H9 (cell line): ENCODE data around the gene HNF4A. TPM values are rescaled to one million over a fixed set of nuclear protein-coding genes. Genes with fewer than 3 reads are reported as not detected.

ENCODE experiments used
- DNase-seq: peaks from one replicate; pipeline ENCODE4 v3.0.0-alpha.2; 2017
- H2AFZ ChIP-seq: one replicate; pipeline ENCODE4 v1.6.1; 2013; ENCODE audit warnings: mild to moderate bottlenecking, low read length, control low read depth, moderate library complexity
- H2AK5ac ChIP-seq: 2 replicates; pipeline ENCODE4 v1.6.1; 2013; ENCODE audit warnings: low read length, control low read depth, mixed read lengths; ENCODE audit not compliant: insufficient read length
- H2BK120ac ChIP-seq: one replicate; pipeline ENCODE4 v1.6.1; 2013; ENCODE audit warnings: low read depth, mild to moderate bottlenecking, low read length, control low read depth, inconsistent platforms; ENCODE audit not compliant: poor library complexity, severe bottlenecking
- H2BK12ac ChIP-seq: 2 replicates; pipeline ENCODE4 v1.6.1; 2013; ENCODE audit warnings: low read length, control low read depth, mixed read lengths, low read depth; ENCODE audit not compliant: insufficient read length
- H2BK15ac ChIP-seq: 2 replicates; pipeline ENCODE4 v1.6.1; 2013; ENCODE audit warnings: low read depth, low read length, control low read depth
- H2BK20ac ChIP-seq: one replicate; pipeline ENCODE4 v1.6.1; 2013; ENCODE audit warnings: low read depth, mild to moderate bottlenecking, low read length, control low read depth, inconsistent platforms; ENCODE audit not compliant: poor library complexity, severe bottlenecking
- H2BK5ac ChIP-seq: 2 replicates; pipeline ENCODE4 v1.6.1; 2013; ENCODE audit warnings: low read length, control low read depth, mixed read lengths; ENCODE audit not compliant: insufficient read length
- H3K14ac ChIP-seq: 2 replicates; pipeline ENCODE4 v1.6.1; 2013; ENCODE audit warnings: low read length, control low read depth; ENCODE audit not compliant: insufficient read depth
- H3K18ac ChIP-seq: 2 replicates; pipeline ENCODE4 v1.6.1; 2013; ENCODE audit warnings: low read depth, mild to moderate bottlenecking, mixed read lengths, low read length, control low read depth; ENCODE audit not compliant: insufficient read length
- H3K23ac ChIP-seq: 2 replicates; pipeline ENCODE4 v1.6.1; 2013; ENCODE audit warnings: low read length, control low read depth, mixed read lengths, low read depth; ENCODE audit not compliant: insufficient read length
- H3K23me2 ChIP-seq: 2 replicates; pipeline ENCODE4 v1.6.1; 2013; ENCODE audit warnings: low read depth, mild to moderate bottlenecking, mixed read lengths, low read length, control low read depth; ENCODE audit not compliant: insufficient read length, poor library complexity, severe bottlenecking
- H3K27ac ChIP-seq: 2 replicates; pipeline ENCODE4 v1.5.1; 2013; ENCODE audit warnings: low read length, control low read depth, mixed read lengths, low read depth; ENCODE audit not compliant: insufficient read length
- H3K27me3 ChIP-seq: 2 replicates; pipeline ENCODE4 v1.6.1; 2013; ENCODE audit warnings: low read length, control low read depth, inconsistent platforms; ENCODE audit not compliant: insufficient read depth
- H3K4ac ChIP-seq: 2 replicates; pipeline ENCODE4 v1.6.1; 2013; ENCODE audit warnings: low read depth, mild to moderate bottlenecking, control low read depth, inconsistent platforms, low read length, moderate library complexity
- H3K4me1 ChIP-seq: 2 replicates; pipeline ENCODE4 v1.6.1; 2013; ENCODE audit warnings: low read length, control low read depth, inconsistent platforms; ENCODE audit not compliant: insufficient read depth
- H3K4me2 ChIP-seq: 2 replicates; pipeline ENCODE4 v1.6.1; 2013; ENCODE audit warnings: low read length, control low read depth, mixed read lengths; ENCODE audit not compliant: insufficient read length, insufficient read depth
- H3K56ac ChIP-seq: 2 replicates; pipeline ENCODE4 v1.6.1; 2013; ENCODE audit warnings: low read depth, mild to moderate bottlenecking, mixed read lengths, low read length, control low read depth; ENCODE audit not compliant: insufficient read length
- H3K79me1 ChIP-seq: 2 replicates; pipeline ENCODE4 v1.6.1; 2013; ENCODE audit warnings: low read depth, mild to moderate bottlenecking, moderate library complexity, low read length, control low read depth, inconsistent platforms; ENCODE audit not compliant: insufficient read depth, poor library complexity, severe bottlenecking
- H3K79me2 ChIP-seq: 2 replicates; pipeline ENCODE4 v1.6.1; 2013; ENCODE audit warnings: low read length, control low read depth, inconsistent platforms; ENCODE audit not compliant: insufficient read depth
- H3K9ac ChIP-seq: 2 replicates; pipeline ENCODE4 v1.6.1; 2013; ENCODE audit warnings: low read length, control low read depth, mixed read lengths; ENCODE audit not compliant: insufficient read length; ENCODE audit errors: extremely low read depth
- H3K9me3 ChIP-seq: one replicate; pipeline ENCODE4 v1.6.1; 2013; ENCODE audit warnings: low read depth, low read length, inconsistent platforms; ENCODE audit not compliant: control insufficient read depth
- H3T11ph ChIP-seq: one replicate; pipeline ENCODE4 v1.6.1; 2013; ENCODE audit warnings: mild to moderate bottlenecking, low read length, control low read depth, inconsistent platforms
- H4K20me1 ChIP-seq: one replicate; pipeline ENCODE4 v1.6.1; 2013; ENCODE audit not compliant: control insufficient read depth, insufficient read length, insufficient read depth
- H4K5ac ChIP-seq: 2 replicates; pipeline ENCODE4 v1.6.1; 2013; ENCODE audit warnings: low read depth, mild to moderate bottlenecking, mixed read lengths, low read length, control low read depth; ENCODE audit not compliant: insufficient read length
- H4K8ac ChIP-seq: replicated peaks from 2 replicates; pipeline ENCODE4 v1.6.1; 2013; ENCODE audit warnings: low read length, control low read depth, mixed read lengths, low read depth; ENCODE audit not compliant: insufficient read length
- H4K91ac ChIP-seq: 2 replicates; pipeline ENCODE4 v1.6.1; 2013; ENCODE audit warnings: low read depth, mild to moderate bottlenecking, moderate library complexity, mixed read lengths, low read length, control low read depth; ENCODE audit not compliant: insufficient read length
- H3K27ac Mint-ChIP-seq, 3 experiments: 2 replicates in 2 of 3; 3 replicates in 1 of 3; pipeline ENCODE4 v1.8.0; 2020 to 2021; ENCODE audit warnings: mixed read lengths in 3 of 3, mild to moderate bottlenecking in 1 of 3, moderate library complexity in 1 of 3
- H3K27me3 Mint-ChIP-seq: 2 replicates; pipeline ENCODE4 v1.8.0; 2021; ENCODE audit warnings: low read depth, mild to moderate bottlenecking, moderate library complexity, mixed read lengths
- H3K36me3 Mint-ChIP-seq, 3 experiments: 2 replicates in 2 of 3; 3 replicates in 1 of 3; pipeline ENCODE4 v1.8.0; 2020 to 2021; ENCODE audit warnings: low read depth in 3 of 3, mixed read lengths in 3 of 3; ENCODE audit not compliant: insufficient read depth in 1 of 3
- H3K4me1 Mint-ChIP-seq, 2 experiments: 2 replicates each; pipeline ENCODE4 v1.8.0; 2020; ENCODE audit warnings: mixed read lengths in 2 of 2
- H3K4me3 Mint-ChIP-seq, 2 experiments: 2 replicates in 1 of 2; 3 replicates in 1 of 2; pipeline ENCODE4 v1.8.0; 2020 to 2021; ENCODE audit warnings: mild to moderate bottlenecking in 2 of 2, mixed read lengths in 2 of 2, moderate library complexity in 1 of 2
- H3K9me3 Mint-ChIP-seq, 2 experiments: 2 replicates in 1 of 2; 3 replicates in 1 of 2; pipeline ENCODE4 v1.8.0; 2020; ENCODE audit warnings: mild to moderate bottlenecking in 2 of 2, mixed read lengths in 2 of 2, moderate library complexity in 1 of 2
- WGBS: extraction: QIAGEN DNeasy Blood & Tissue Kit; methylation state at CpG from one replicate; pipeline ENCODE4 v1.1.7; 2013; ENCODE audit warnings: missing lambda C conversion rate, low lambda C conversion rate, mixed read lengths; ENCODE audit not compliant: insufficient read length; ENCODE audit errors: extremely low coverage; 5-methylcytosine and 5-hydroxymethylcytosine counted together
- total RNA-seq: library from RNA; stranded (reverse); gene quantifications from 2 replicates; pipeline ENCODE4 v1.2.1, GENCODE V29; 2021
- TF ChIP-seq, protein P1 (sequence below): fragments of 200-600 bp; sonication (generic); conservative IDR thresholded peaks from 3 replicates; pipeline ENCODE4 v1.8.0; 2021; ENCODE audit warnings: antibody characterized with exemption, mild to moderate bottlenecking

The HNF4A gene
- total RNA-seq, 1 experiment from 2014 or later: not detected

DNA sequence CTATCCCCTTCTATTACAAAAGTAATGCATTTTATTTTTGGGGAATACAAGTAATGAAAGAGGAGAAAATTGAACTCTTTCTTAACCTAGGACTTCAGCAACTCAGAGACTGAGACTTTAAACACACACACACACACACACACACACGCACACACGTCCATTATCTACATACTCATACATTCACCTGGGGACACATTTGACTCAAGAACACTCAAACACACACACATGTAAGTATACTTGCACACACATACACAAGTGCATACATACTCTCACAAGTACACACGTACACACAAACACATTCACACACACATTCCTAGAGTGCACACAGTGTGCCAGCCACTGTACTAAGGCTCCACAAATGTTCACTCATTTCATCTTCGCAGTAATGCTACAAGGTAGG is 20.8 kb upstream of the HNF4A start:
- no peaks in the 10 kb centered on the region for H3K27me3 Mint-ChIP-seq
- H3K23ac ChIP-seq: no peak overlapping the region
- TF ChIP-seq, protein P1, sequence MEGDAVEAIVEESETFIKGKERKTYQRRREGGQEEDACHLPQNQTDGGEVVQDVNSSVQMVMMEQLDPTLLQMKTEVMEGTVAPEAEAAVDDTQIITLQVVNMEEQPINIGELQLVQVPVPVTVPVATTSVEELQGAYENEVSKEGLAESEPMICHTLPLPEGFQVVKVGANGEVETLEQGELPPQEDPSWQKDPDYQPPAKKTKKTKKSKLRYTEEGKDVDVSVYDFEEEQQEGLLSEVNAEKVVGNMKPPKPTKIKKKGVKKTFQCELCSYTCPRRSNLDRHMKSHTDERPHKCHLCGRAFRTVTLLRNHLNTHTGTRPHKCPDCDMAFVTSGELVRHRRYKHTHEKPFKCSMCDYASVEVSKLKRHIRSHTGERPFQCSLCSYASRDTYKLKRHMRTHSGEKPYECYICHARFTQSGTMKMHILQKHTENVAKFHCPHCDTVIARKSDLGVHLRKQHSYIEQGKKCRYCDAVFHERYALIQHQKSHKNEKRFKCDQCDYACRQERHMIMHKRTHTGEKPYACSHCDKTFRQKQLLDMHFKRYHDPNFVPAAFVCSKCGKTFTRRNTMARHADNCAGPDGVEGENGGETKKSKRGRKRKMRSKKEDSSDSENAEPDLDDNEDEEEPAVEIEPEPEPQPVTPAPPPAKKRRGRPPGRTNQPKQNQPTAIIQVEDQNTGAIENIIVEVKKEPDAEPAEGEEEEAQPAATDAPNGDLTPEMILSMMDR: no peak
- H3K36me3 Mint-ChIP-seq: no peaks in the 10 kb centered on the region
- no peak overlapping the region for H3T11ph ChIP-seq
- H3K4me2 ChIP-seq: no peak overlapping the region
- no peak overlapping the region for H2BK12ac ChIP-seq
- no peak overlapping the region for H3K4me3 Mint-ChIP-seq
- H3K79me1 ChIP-seq: no peaks in the 10 kb centered on the region
- H3K9me3 Mint-ChIP-seq: no peaks in the 10 kb centered on the region
- H4K5ac ChIP-seq: no peak overlapping the region
- H2BK15ac ChIP-seq: no peak overlapping the region
- no peak overlapping the region for H2BK5ac ChIP-seq
- DNase-seq: no peak
- no peak overlapping the region for H4K8ac ChIP-seq
- no peak overlapping the region for H2BK20ac ChIP-seq
- H3K9ac ChIP-seq: no peak overlapping the region
- no peak overlapping the region for H2BK120ac ChIP-seq
- no peak overlapping the region for H4K91ac ChIP-seq
- WGBS: no CpG with 5 or more reads among the region's 4 CpGs
- H3K4me1 ChIP-seq: no peaks in the 10 kb centered on the region
- H3K23me2 ChIP-seq: no peaks in the 10 kb centered on the region
- H3K4ac ChIP-seq: no peak overlapping the region
- no peaks in the 10 kb centered on the region for H3K9me3 ChIP-seq
- H3K27me3 ChIP-seq: no peaks in the 10 kb centered on the region
- peaks cover 15 to 20% of the 10 kb centered on the region in 2 experiments for H3K4me1 Mint-ChIP-seq
- H2AFZ ChIP-seq: no peak overlapping the region
- no peaks in the 10 kb centered on the region for H4K20me1 ChIP-seq
- H3K18ac ChIP-seq: no peak overlapping the region
- H3K14ac ChIP-seq: no peak overlapping the region
- no peaks in the 10 kb centered on the region for H3K79me2 ChIP-seq
- H3K27ac ChIP-seq: no peak overlapping the region
- no peak overlapping the region for H3K56ac ChIP-seq
- no peak overlapping the region; a peak in 1 of 7 replicates for H3K27ac Mint-ChIP-seq
- H2AK5ac ChIP-seq: no peak overlapping the region
